Kidney (tissue), 14 donors: ENCODE data around the gene SPTSSA. TPM values are rescaled to one million over a fixed set of nuclear protein-coding genes. Genes with fewer than 3 reads are reported as not detected.

Experiments
- DNase-seq, 5 donors: peaks; one replicate each; pipeline ENCODE4 v3.0.0-alpha.2; 2013 to 2020
- FAIRE-seq: peaks from 2 replicates; lab custom pipeline; 2012; peaks lifted over from hg19 to GRCh38; lab: Jason Lieb, UNC
- H3K27ac ChIP-seq, 2 donors: one replicate each; pipeline ENCODE4 v1.7.0; 2013; ENCODE audit warnings: low read depth in 2 of 2, low read length in 2 of 2, inconsistent platforms in 1 of 2
- H3K27me3 ChIP-seq: one replicate; pipeline ENCODE4 v1.7.1; 2013; ENCODE audit warnings: low read length, inconsistent platforms; ENCODE audit not compliant: control insufficient read depth, insufficient read depth
- H3K36me3 ChIP-seq, 3 donors: one replicate each; pipeline versions ENCODE4 v1.7.0 to v1.7.1; 2013; ENCODE audit warnings: low read length in 3 of 3, control low read depth in 1 of 3, inconsistent platforms in 1 of 3; ENCODE audit not compliant: insufficient read depth in 3 of 3, control insufficient read depth in 2 of 3
- H3K4me1 ChIP-seq, 3 donors: one replicate each; pipeline versions ENCODE4 v1.7.0 to v1.7.1; 2013; ENCODE audit warnings: low read length in 3 of 3, inconsistent platforms in 1 of 3, low read depth in 1 of 3; ENCODE audit not compliant: control insufficient read depth in 2 of 3, insufficient read depth in 2 of 3
- H3K4me3 ChIP-seq, 3 donors: one replicate each; pipeline versions ENCODE4 v1.7.0 to v1.8.1; 2013; ENCODE audit warnings: low read length in 3 of 3, control low read depth in 1 of 3, inconsistent platforms in 1 of 3
- H3K9ac ChIP-seq, 3 donors: one replicate each; pipeline versions ENCODE4 v1.7.0 to v1.7.1; 2013; ENCODE audit warnings: low read length in 3 of 3, control low read depth in 1 of 3, inconsistent platforms in 1 of 3
- H3K9me3 ChIP-seq, 3 donors: one replicate each; pipeline versions ENCODE4 v1.7.0 to v1.7.1; 2013; ENCODE audit warnings: low read length in 3 of 3, control low read depth in 1 of 3, inconsistent platforms in 1 of 3; ENCODE audit not compliant: control insufficient read depth in 2 of 3, insufficient read depth in 1 of 3
- intact Hi-C: fragments of 100-400 bp; cut with DNase I; formaldehyde crosslinking; loops from one replicate; pipeline ENCODE4 v1.11.1; 2022
- polyA plus RNA-seq: library from polyadenylated mRNA; stranded (reverse); fragments of 350-450 nt; fragmentation: Illumina TruSeq; extraction: RNeasy Lipid Tissue Mini Kit (QIAGEN cat#74804); gene quantifications from one replicate; pipeline ENCODE4 v1.2.3, GENCODE V29; 2014; ENCODE audit warnings: low read depth, low replicate concordance; ENCODE audit not compliant: insufficient read depth
- total RNA-seq: library from RNA; stranded (reverse); fragmentation: NEBNext Ultra II Directional; extraction: Animal tissue kit (Norgen Biotek cat#: 25700); gene quantifications from one replicate; pipeline ENCODE4 v1.2.1, GENCODE V29; 2021
- TF ChIP-seq, protein P1 (sequence below): IDR thresholded peaks from 3 replicates; pipeline ENCODE4 v1.5.1; 2012; ENCODE audit warnings: mild to moderate bottlenecking, moderate library complexity, borderline replicate concordance; ENCODE audit not compliant: insufficient read depth; ENCODE audit errors: extremely low read depth
- donor health status: control.
- donor health status: control.
- donor health status: control.
- donor health status: control.
- donor health status: control.
- donor health status: DM: yes; HTN: yes; CAD: no.
- donor health status: Normal renal cell carcinoma (clear cell type).

The SPTSSA gene
- total and polyA plus RNA-seq, 2 donors from 2014 or later: 17.4 to 19.2 TPM

DNA sequence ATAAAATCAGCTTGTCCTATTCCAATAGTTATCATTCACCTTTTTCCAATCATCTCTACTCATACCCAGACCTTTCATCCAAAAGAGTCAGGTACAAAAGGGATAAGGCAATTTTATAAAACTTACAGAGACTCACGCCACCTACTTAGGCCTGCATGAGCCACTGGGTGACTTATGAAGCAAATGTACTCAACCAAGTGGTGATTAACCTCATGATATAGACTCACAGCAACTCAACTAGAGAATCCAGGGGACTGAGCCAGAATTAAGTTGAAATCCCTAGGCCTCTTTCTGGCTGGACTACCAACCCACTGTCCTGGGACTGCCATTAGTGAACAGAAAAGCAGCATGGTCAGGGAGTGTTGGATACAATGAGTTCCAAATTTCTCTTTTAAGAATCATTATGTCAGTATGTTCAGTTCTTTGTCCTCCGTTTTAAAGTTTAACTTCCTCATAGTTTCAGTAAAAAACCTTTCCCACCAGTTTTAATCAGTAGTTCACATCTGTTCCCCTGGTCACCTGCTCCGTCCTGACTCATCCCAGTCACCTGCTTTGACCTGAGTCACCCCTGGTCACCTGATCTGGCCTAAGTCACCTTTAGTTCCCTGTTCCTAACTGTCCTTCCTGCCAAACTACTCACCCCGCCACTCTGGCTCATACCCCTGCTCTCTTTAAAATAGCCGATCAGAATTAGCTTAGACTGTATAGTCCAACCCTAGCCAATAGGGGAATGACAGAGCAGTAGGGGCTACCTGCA lies 36.8 kb downstream of the SPTSSA start:
- Histone ChIP-seq H3K9me3 (peaks cover 0 to 9% (median 0%) of the 10 kb centered on the region in 3 donors), H3K36me3 (no peaks in the 10 kb centered on the region), H3K4me3 (no peak overlapping the region), H3K27me3 (no peaks in the 10 kb centered on the region), H3K4me1 (no peaks in the 10 kb centered on the region), H3K9ac (no peak overlapping the region), H3K27ac (no peak overlapping the region)
- intact Hi-C loops: no loop called here
- FAIRE-seq: no peak
- TF ChIP-seq, protein P1, sequence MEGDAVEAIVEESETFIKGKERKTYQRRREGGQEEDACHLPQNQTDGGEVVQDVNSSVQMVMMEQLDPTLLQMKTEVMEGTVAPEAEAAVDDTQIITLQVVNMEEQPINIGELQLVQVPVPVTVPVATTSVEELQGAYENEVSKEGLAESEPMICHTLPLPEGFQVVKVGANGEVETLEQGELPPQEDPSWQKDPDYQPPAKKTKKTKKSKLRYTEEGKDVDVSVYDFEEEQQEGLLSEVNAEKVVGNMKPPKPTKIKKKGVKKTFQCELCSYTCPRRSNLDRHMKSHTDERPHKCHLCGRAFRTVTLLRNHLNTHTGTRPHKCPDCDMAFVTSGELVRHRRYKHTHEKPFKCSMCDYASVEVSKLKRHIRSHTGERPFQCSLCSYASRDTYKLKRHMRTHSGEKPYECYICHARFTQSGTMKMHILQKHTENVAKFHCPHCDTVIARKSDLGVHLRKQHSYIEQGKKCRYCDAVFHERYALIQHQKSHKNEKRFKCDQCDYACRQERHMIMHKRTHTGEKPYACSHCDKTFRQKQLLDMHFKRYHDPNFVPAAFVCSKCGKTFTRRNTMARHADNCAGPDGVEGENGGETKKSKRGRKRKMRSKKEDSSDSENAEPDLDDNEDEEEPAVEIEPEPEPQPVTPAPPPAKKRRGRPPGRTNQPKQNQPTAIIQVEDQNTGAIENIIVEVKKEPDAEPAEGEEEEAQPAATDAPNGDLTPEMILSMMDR: no peak
- no peak for DNase-seq

DNA sequence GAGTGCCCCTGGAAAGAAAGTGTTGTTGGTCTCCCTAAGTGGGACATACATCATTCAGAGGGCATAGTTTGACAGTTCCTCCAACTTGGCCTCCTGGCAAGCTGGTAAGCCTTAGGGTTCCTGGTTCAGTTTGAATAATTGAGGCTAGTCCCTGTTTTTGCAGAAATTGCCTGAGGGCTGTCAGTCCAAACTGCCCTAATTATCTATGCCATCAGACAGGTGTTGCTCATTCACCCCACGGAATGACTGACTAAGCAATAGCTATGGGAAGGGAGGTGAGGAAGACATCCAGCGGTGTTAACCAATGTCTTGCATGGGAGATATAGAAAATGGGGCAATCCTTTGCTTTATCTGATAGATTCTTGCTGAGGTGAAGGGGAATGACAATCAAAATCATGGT lies 37.6 kb downstream of the SPTSSA start:
- DNase-seq (no peak), FAIRE-seq (no peak)
- peaks cover 0 to 9% (median 0%) of the 10 kb centered on the region in 3 donors for H3K9me3 ChIP-seq
- H3K27ac ChIP-seq: no peak overlapping the region
- no peak overlapping the region for H3K4me3 ChIP-seq
- no peaks in the 10 kb centered on the region for H3K36me3 ChIP-seq
- intact Hi-C loops: no loop called here
- H3K9ac ChIP-seq: no peak overlapping the region
- TF ChIP-seq, protein P1: no peak
- H3K4me1 ChIP-seq: no peaks in the 10 kb centered on the region
- no peaks in the 10 kb centered on the region for H3K27me3 ChIP-seq

DNA sequence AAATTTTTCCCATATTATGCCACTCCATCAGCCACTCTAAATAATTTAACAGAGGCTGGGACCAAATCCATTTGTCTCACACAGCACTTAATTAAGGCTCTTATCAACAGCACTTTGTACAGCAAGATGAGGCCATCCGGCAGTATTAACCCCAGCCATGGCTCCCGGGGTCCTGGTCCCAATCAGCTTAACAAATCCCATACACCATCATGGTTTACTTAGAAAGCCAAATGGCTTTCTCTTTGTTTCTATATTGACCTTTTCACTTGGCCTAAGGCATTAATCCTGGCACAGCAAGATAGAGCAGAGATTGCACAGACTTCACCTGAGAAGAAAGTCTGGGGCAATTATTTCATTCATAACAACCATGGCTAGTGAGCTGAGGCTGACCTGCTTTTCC lies 38.6 kb downstream of the SPTSSA start:
- no peaks in the 10 kb centered on the region for H3K27me3 ChIP-seq
- H3K4me1 ChIP-seq: no peaks in the 10 kb centered on the region
- no peak overlapping the region for H3K9ac ChIP-seq
- peaks cover 0 to 9% (median 0%) of the 10 kb centered on the region in 3 donors for H3K9me3 ChIP-seq
- DNase-seq (no peak), FAIRE-seq (no peak)
- TF ChIP-seq, protein P1: no peak
- H3K4me3 ChIP-seq: no peak overlapping the region
- H3K36me3 ChIP-seq: no peaks in the 10 kb centered on the region
- intact Hi-C loops: no loop called here
- H3K27ac ChIP-seq: no peak overlapping the region
